HG02852 (cell line): Measurements from ENCODE around the gene ABCD1.
"Not testable (repeated sequence)": the region's sequence is repeated elsewhere in the genome, so short reads cannot be mapped to it uniquely, and the experiment has no call there.

Experiments
- ATAC-seq: cut with Tn5 transposase; IDR thresholded peaks from one replicate; pipeline ENCODE4 v1.9.1; 2021; ENCODE audit warnings: mild to moderate bottlenecking, moderate library complexity; ENCODE audit not compliant: unreplicated experiment

The ABCD1 gene

GRCh38 chrX:153707406-153707805 lies 17.2 kb upstream of the ABCD1 start:
- ATAC-seq = no peak

DNA sequence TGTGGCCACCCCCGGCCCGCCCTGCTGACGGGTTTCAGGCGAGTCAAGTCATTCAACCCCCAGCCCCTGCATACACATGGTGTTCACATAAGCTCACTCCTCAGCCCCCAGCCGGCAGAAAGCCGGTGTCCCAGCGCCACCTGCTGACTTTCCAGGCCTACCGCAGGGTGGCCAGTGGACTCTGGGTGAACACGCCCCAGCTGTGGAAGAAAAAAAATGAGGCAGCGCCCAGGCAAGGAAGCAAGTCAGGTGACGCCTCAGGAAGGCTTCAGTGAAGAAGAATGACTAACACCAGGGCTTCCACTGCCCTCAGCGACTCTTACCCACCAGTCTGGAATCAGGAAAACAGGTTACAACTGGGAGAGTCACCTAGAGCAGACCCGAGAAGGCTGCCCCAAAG lies 16.2 kb upstream of the ABCD1 start:
- no peak for ATAC-seq

GRCh38 chrX:153709726-153710674 lies 14.7 kb upstream of the ABCD1 start:
- ATAC-seq = no peak

DNA sequence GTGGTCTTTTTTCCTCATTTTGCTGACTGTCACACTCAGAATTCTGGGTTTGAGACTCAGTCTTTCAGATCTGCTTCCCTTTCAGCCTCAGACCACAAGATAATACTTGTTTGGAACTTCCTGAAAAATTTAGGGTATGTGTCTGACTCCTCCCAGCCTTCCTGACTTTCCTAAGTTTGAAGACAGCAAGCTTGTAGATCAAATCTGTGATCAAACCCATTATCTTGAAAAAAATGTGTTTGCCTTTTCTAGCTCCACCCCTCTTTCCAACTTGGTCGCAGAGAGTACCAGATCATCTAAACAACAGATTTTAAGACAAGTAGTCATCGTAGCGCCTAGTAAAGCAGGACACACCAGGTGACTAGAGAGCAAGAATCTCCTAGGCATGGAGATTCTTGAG lies 10.4 kb upstream of the ABCD1 start:
- no peak for ATAC-seq

DNA sequence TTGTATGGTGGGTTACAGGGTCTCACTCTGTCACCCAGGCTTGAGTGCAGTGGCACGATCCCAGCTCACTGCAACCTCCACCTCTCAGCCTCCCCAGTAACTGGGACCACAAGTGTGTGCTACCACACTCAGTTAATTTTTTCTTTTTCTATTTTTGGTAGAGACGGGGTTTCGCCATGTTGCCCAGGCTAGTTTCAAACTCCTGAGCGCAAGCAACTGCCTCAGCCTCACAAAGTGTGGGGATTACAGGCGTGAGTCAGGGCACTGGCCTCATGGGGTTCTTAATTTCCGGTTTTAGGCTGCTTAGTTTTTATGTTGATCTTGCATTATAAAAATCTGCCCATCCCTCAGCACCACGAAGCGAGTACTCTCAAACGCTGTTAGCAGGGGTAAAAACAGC lies 7.2 kb upstream of the ABCD1 start:
- ATAC-seq = no peak

- ATAC-seq = no peak
Measured at GRCh38 chrX:153719238-153719637, 5.4 kb upstream of the ABCD1 start.

- ATAC-seq = no peak
Measured at GRCh38 chrX:153719701-153720100, 5.0 kb upstream of the ABCD1 start.

DNA sequence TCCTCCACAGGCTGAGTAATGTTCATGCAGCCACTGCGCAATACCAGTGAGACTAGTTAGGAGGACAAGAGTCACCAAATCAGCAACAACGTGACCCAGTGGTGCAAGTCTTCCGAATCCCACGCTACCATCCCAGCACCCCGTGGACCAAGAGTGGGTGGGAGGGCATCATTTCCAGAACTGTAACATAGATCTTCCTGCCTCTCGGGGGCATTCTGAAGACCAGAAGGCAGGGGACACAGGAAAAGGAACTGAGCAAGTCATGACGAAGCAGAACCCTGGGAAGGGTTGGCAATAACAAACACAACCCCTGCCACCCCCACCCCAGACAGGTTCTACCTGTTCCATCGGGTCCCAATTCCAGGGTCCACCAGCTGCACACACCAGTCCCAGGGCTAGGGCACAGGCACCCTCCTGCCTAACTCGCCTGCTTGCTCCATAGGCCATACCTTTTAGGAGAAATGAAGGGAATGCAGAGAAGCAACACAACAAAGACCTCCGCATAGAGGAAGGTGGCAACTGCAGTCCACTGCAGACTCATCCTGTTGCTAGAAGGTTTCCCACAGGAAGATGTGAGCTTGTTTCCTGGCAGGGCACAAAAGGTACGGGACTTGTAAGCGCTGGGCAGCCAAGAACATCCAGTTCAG lies 1.8 kb upstream of the ABCD1 start:
- ATAC-seq = no peak

DNA sequence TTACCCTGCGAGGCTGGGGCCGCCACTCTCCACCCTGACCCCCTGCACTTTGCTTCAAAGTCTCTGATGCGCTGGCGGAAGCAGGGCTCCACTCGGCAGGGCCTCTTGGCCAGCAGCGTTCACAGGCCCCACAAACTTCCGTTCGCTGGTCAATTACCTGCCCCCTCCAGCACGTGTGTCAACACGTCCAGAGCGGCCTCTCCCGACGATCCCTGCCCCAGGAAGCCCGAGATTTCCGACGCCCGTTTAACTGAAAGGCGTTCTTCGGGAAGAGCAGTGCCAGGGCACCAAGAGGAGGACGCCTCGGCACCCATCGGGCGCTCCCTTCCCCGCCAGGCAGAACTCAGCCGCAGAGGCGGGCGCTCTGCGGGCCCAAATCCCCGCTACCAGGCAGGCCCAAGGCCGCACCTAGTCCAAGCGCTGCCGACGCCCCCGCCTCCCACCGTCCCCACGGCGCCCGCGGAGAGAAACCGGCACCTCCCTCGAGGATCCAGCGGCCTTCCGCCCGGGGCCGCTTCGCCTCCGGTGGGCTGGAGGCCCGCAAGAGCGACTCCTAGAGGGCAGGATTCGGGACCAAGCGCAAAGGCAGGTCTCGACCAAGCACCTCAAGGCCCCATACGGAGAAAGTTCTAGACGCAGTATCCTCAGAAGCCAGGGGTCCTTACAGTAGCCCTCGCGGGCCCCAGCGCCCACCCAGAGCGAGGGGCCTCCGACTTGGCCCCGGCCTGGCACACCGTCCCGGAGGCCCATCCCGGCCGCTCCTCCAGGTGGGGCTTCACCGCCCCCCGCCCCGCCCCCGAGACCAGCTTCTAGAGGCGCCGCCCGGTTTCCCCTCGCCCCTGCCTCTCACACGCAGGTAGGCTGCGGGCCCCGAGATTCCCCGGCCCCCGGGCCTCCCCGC lies 1.1 kb upstream of the ABCD1 start:
- ATAC-seq = peak; percentile 28

- peak; percentile 1 for ATAC-seq
Measured at GRCh38 chrX:153725039-153725831, 579 bp downstream of the ABCD1 start.

DNA sequence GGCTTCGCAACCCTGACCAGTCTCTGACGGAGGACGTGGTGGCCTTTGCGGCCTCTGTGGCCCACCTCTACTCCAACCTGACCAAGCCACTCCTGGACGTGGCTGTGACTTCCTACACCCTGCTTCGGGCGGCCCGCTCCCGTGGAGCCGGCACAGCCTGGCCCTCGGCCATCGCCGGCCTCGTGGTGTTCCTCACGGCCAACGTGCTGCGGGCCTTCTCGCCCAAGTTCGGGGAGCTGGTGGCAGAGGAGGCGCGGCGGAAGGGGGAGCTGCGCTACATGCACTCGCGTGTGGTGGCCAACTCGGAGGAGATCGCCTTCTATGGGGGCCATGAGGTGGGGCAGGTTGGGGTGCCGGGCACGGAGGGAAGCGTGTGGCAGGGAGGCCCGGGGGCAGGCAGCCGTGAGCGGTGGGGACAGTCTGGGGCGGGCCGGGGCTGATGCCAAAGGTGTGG lies 1.2 kb downstream of the ABCD1 start:
- no peak for ATAC-seq

DNA sequence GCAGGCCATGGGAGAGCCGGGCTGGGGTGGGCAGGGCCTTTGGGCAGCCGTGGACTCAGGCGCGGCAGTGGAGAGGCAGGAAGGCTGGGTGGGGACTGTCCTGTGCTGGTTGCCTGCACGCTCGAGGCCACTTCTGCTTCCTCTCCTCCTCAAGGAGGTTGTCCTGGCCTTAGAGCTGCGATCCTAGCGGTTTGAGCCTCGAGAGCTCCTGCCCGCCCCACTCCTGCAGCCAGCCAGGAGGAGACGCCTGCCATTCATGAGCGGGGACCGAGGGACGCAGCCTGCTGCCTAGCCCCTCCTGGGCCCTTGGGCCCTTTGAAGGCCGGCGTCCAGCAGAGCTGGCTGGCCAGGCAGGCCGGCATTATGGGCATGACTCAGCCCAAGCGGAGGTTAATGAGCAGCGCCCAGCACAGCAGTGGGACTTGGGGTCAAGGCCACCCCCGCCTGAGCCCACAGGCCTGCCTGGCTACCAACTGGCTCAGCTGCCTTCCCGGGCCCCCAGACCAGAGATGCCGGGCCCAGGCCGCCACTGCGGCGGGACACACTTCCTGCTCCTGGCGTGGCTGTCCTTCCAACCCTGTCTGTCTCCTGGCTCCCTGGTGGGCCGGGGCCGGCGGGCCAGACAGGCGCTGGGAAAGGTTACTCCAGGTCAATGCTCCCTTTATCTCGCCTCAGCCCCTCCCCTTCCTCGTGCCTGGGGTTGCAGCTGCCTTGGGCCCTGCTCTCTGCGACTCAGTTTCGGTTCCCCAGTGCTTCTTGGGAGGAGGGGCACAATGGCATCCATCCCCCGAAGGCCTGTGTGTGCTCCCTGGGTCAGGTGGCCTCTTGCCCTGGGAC lies 1.8 kb downstream of the ABCD1 start:
- peak; percentile 50 for ATAC-seq

GRCh38 chrX:153727123-153727931 lies 2.7 kb downstream of the ABCD1 start:
- no peak for ATAC-seq

DNA sequence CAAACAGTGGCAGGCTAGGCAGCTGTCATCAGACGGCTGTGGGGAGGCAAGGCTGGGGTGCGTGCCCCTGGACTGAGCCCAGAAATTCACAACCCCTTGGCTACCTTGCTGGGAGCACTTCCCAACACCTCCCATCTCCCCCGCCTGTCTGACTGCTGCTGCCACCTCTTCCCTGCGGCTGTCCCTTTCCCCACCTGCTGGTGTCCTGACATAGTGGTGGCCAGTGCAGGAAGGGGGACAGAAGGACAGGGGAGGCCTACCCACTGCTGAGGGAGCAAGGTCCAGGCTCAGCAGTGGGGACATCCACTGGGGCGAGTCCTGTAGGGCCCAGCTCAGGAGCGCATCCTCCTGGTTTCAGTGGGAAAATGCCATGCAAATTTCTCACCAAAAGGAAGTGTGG lies 3.4 kb downstream of the ABCD1 start:
- ATAC-seq = no peak

GRCh38 chrX:153728951-153729631 lies 4.4 kb downstream of the ABCD1 start:
- ATAC-seq = no peak

DNA sequence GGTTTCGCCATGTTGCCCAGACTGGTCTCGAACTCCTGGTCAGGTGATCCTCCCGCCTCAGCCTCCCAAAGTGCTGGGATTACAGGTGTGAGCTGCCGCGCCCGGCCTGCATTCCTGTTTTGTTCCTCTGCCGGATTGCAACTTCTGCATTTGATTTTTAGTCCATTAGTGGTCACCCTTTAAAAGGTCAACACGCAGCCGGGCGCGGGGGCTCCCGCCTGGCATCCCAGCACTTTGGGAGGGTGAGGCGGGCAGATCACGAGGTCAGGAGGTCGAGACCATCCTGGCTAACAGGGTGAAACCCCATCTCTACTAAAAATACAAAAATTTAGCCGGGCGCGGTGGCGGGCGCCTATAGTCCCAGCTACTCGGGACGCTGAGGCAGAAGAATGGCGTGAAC lies 5.5 kb downstream of the ABCD1 start:
- not testable (repeated sequence) for ATAC-seq

DNA sequence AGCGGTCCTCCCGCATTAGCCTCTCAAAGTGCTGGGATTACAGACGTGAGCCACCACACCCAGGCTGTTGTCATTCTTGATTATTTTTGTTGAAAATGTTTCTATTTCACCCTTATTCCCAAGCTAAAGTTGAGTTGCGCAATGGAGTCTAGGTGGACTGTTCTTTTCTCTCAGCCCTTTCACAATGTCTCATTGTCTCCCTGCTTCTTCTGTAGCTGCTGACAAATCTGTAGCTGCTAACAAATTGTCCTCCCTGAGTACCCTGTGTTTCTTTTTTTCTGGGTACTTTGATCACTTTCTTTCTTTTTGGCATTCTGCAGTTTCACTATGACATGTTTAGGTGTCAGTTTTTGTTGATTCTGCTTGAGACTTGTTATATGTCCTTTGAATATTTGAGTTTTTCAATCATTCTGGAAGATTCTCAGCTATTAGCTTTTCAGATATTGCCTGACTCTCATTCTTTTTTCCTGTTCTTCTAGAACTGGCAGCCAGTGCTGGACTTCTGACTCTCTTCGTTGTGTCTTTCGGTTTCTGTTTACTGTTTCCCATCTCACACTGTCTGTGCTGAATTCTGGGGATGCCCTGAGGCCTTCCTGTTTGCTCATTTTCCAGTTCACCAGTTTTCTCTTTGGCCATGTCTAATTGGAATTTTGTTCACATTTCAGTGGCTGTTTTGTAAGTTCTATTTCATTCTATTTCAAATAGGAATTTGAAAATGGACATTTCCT lies 6.6 kb downstream of the ABCD1 start:
- no peak for ATAC-seq
